Endothelial cell of umbilical vein (primary cell): ENCODE data around the gene RPL23.

Source experiments
- CTCF ChIP-seq, 2 donors: IDR thresholded peaks; 1 replicate in 1 of 2; 2 replicates in 1 of 2; pipeline ENCODE4 v1.5.1; 2011; ENCODE audit warnings: low read length in 2 of 2, mild to moderate bottlenecking in 2 of 2, moderate library complexity in 2 of 2, control low read depth in 1 of 2, inconsistent platforms in 1 of 2, low read depth in 1 of 2; ENCODE audit not compliant: insufficient read depth in 1 of 2; ENCODE audit errors: extremely low read depth in 1 of 2
- EZH2 ChIP-seq: IDR thresholded peaks from 2 replicates; pipeline ENCODE4 v1.6.1; 2012; ENCODE audit warnings: borderline replicate concordance, low read depth, mild to moderate bottlenecking, moderate library complexity, low read length, inconsistent platforms; ENCODE audit not compliant: severe bottlenecking
- GATA2 ChIP-seq: IDR thresholded peaks from 2 replicates; pipeline ENCODE4 v1.7.0; 2011; ENCODE audit warnings: low read depth, mild to moderate bottlenecking, moderate library complexity, mixed read lengths, low read length; ENCODE audit not compliant: insufficient read length, insufficient read depth
- JUN ChIP-seq: IDR thresholded peaks from 2 replicates; pipeline ENCODE4 v1.6.1; 2011; ENCODE audit warnings: borderline replicate concordance, low read depth; ENCODE audit not compliant: insufficient read length, insufficient read depth
- MAX ChIP-seq: IDR thresholded peaks from 2 replicates; pipeline ENCODE4 v1.6.1; 2011; ENCODE audit not compliant: insufficient read depth, insufficient read length
- POLR2A ChIP-seq: IDR thresholded peaks from 2 replicates; pipeline ENCODE4 v1.6.1; 2012; ENCODE audit warnings: low read depth, mild to moderate bottlenecking, control low read depth, low read length

GRCh38 chr17:38898812-38899348 is 45.4 kb upstream of the RPL23 start:
- TF ChIP-seq CTCF (IDR thresholded peaks at IDR 0.05; ENCODE audit: extremely low read depth in 1 of 2, insufficient read depth in 1 of 2, low read depth in 1 of 2, low read length in 2 of 2) (no peak), JUN (no peak), MAX (no peak), POLR2A (no peak), GATA2 (no peak), EZH2 (no peak)
